ENCODE data around the gene GUF1.
"Not testable (repeated sequence)": the region's sequence is repeated elsewhere in the genome, so short reads cannot be mapped to it uniquely, and the experiment has no call there.

The GUF1 gene

GRCh38 chr4:44713125-44713524 is 34.9 kb downstream of the GUF1 start:
- DNase-seq = no peak

GRCh38 chr4:44716597-44716996 is 38.4 kb downstream of the GUF1 start:
- no peak for DNase-seq

GRCh38 chr4:44720371-44720770 is 42.2 kb downstream of the GUF1 start:
- DNase-seq = no peak

GRCh38 chr4:44722001-44722400 is 43.8 kb downstream of the GUF1 start:
- DNase-seq = no peak

- DNase-seq = no peak
These were observed 46.9 kb downstream of the GUF1 start for GRCh38 chr4:44725166-44725565.

GRCh38 chr4:44725726-44726037 is 47.5 kb downstream of the GUF1 start:
- no peak for DNase-seq

GRCh38 chr4:44726038-44726871 is 48.0 kb downstream of the GUF1 start, which contains the start of gene GNPDA2:
Gene GNPDA2, minus strand, starts transcription at chr4:44726556. Its CDS starts 4,349 bp downstream, at chr4:44722207.
- DNase-seq = peak; percentile 81 to 82

GRCh38 chr4:44727471-44727870 is 49.3 kb downstream of the GUF1 start:
- DNase-seq = no peak

GRCh38 chr4:44728694-44729093 is 50.5 kb downstream of the GUF1 start:
- not testable (repeated sequence) for DNase-seq

- DNase-seq = no peak
These were observed 58.7 kb downstream of the GUF1 start for GRCh38 chr4:44736900-44737299.

GRCh38 chr4:44738615-44739014 is 60.4 kb downstream of the GUF1 start:
- DNase-seq = no peak

GRCh38 chr4:44740201-44740600 is 62.0 kb downstream of the GUF1 start:
- DNase-seq = no peak

All from stimulated activated CD4-positive, alpha-beta T cell treated with anti-CD3 and anti-CD28 coated beads, Interleukin-2, amount 100 ng/mL, for 24 hours (primary cell).